GM19397 (cell line): ENCODE measurements around the gene TMEM185B.
A peak's percentile ranks its signal among the peaks of the same experiment; 100 is the strongest.

ENCODE experiments used
- ATAC-seq: cut with Tn5 transposase; IDR thresholded peaks from one replicate; pipeline ENCODE4 v1.9.1; 2021; ENCODE audit warnings: mild to moderate bottlenecking, moderate library complexity; ENCODE audit not compliant: unreplicated experiment

TMEM185B gene

GRCh38 chr2:120252225-120253020 lies 29.2 kb upstream of the TMEM185B start, which contains the start of gene RALB:
TSS of gene RALB (plus strand) at chr2:120252852. CDS start at chr2:120278665, 25,813 bp downstream.
- peak; percentile 86 for ATAC-seq

DNA sequence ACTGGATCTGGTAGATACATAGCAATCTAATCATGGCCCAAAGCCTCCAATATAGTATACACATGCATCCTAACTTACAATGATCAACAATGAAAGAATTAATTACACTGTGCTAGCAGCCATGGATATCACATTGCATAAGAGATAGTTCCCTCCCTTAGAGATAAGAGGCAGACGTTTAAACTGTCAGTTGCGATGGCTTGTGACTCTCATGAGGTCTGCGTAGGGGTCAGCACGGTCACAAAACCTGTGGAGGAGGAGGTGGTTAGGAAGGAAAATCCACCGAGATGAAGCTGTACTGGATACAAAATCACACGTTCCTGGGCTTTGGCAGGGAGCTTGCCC lies 28.7 kb upstream of the TMEM185B start:
- ATAC-seq = no peak

DNA sequence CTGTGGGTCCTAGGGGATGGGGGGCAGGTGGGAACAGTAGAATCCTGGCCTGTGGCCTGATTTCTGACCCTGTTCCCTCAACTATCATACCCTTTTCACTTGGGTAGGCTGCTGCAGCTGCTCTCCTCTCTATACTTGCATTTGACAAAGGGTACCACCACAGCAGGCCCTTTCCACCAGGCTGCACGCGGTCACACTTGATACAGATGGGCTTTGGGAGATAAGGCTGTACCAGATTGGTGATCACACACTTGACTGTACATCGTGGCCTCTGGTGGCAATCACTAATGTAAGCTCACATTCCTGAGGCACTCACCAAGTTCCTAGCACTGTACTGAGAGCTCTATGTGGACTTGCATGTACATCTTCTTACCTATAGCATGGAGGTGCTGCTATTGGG lies 27.9 kb upstream of the TMEM185B start:
- no peak for ATAC-seq

GRCh38 chr2:120250640-120251039 lies 27.4 kb upstream of the TMEM185B start:
- ATAC-seq = no peak

GRCh38 chr2:120247851-120248250 lies 24.7 kb upstream of the TMEM185B start:
- ATAC-seq = no peak

DNA sequence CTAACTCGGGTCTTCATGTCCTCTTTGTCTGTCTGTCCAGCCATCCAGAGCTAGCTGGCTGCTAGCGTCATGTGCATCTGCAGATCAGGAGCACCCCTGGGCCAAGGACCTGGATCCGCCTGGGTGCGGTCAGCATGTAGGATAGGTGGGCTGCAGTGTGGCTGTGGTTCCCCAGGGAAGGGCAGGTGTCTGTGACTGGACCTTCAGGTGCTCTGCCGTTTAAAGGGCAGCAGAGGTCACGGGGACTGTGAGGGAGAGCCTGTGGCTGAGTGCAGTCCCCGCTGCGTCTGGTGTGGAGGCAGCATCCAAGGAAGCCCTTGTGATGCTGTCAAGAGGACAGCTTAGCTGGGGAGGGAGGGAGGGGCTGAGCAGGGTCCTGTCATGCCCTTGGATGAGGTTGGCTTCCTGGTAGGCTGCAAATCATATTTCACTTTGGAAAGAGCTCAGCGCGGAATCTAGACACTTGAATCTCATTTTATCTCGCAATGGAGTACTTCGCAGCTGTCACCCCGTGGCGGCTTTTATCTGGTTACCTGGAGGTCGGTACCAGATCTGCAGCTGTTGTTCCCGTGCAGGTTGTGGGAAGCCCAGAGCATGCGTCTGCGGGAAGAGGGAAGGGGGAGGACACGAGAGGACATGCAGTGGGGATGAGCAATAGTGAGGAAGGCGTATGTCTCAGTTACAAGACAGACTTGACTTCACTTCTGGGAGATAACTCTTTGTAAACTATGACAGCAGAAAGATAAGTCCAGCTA lies 23.5 kb upstream of the TMEM185B start:
- no peak for ATAC-seq

- ATAC-seq = no peak
Observed at GRCh38 chr2:120245520-120246332, 22.5 kb upstream of the TMEM185B start.

GRCh38 chr2:120244656-120245519 lies 21.7 kb upstream of the TMEM185B start:
- ATAC-seq = no peak

- no peak for ATAC-seq
Observed at GRCh38 chr2:120243875-120244553, 20.8 kb upstream of the TMEM185B start.

GRCh38 chr2:120243211-120243610 lies 20.0 kb upstream of the TMEM185B start:
- ATAC-seq = no peak

GRCh38 chr2:120241684-120242083 lies 18.5 kb upstream of the TMEM185B start:
- no peak for ATAC-seq

GRCh38 chr2:120240901-120241429 lies 17.8 kb upstream of the TMEM185B start:
- ATAC-seq = no peak

DNA sequence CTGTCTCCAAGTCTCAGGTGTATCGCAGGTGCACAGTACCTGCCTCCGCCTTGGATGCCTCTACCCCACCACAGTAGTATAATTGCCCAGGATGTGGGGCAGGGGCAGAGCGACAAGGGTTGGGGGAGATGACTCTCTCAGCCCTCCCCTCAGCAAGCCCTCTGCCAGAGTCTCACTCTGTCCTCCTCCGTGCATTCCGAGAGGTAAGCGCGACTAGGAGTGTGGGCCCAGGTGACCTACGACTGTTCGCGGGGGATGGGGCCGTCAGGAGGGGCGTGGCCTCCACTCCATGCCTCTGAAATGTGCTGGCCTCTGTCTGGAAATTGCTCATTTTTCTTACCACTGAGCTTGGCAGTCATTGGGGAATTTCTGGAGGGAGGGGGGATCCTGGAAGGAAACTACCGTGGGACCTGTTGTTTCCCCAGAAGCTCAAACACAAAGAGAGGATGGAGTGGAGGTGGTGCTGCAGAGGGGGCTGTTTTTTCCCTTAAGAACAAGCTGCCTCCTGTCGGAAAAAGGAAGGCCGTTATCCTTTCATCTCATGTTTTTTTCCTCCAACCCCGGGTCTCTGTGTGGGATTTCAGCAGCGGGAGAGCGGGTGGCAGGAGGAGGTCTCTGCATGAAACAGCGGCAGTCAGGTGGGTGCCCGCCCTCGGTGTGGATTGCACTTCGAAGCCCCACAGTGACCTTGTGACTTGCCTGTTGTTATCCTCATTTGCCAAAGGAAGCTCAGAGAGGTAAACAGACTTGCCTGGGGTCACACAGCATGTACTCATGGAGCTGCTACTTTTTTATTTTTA lies 16.5 kb upstream of the TMEM185B start:
- ATAC-seq = no peak

GRCh38 chr2:120238728-120239487 lies 15.7 kb upstream of the TMEM185B start:
- no peak for ATAC-seq

DNA sequence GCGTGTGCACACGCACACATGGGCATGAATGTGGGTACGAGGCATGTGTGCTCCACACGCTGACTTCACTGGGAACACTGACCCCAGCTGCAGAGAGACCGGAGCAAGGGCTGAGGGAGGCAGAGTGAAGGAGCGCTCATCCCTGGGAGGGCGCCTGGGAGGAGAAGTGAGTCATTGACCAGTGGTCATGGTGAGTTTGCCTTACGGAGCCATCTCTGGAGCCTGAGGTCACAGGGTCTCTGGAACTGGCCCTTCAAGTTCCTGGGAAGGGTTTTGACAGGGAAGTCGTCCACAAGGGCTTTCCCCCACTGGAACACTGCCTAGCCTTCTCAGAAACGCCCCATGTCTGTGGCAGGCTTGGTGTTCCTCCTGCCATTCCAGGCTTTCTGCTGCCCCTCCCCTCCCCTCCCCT lies 14.3 kb upstream of the TMEM185B start:
- no peak for ATAC-seq

DNA sequence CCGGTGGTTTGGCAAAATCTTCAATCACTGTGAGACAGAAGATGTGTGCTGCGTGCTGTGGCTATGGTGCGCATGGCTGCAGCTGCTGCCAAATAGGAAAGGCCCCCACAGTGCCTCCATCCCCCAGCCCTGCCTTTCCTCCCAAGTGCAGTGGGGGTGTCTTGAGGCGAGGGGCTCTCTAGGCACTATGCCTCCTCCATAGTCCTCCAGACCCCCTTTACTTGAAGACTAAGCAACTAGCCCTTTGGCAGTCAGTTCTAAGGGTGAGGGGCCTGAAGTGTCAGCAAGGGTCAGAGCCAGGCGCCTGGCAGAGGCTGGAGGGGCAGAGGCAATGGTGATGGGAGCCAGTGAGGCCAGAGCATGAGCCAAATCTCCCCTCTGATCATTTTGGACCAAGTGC lies 13.6 kb upstream of the TMEM185B start:
- no peak for ATAC-seq

DNA sequence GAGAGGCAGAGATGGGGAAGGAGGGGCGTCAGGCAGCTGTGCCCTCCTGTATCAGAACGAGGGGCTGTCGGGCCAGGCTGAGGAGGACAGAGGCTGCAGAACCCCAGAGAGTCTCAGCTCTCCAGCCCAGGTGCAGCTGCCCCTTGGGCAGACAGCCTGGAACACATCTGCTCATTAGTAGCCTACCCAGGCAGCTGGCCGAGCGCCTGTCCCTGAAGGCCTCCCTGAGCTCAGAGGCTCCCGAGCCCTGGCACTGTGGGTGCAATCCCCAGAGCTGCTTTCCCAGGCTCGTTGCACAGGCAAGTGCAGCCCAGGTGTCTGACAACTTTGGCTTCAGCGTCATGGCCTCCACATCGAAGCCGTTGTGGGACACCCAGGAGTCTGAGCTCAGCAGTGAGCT lies 13.1 kb upstream of the TMEM185B start:
- ATAC-seq = no peak

DNA sequence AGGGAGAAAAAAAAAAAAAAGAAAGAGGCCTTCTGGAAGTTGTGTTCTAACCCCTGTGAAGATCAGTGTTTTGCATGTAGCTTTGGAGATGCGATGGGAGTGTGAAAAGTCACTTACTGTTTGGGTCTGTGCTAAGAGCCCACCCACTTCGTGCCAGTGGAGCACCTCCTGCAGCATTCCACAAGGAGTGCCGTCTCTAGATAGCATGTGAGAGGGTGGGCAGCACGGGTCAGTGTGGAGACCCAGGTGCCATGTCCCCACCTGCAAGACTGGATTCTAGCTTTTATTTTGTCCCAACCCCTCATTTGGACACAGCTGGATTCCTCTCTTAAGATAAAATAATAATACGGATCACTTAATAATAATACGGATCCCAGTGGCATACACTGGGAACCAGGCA lies 12.5 kb upstream of the TMEM185B start:
- ATAC-seq = no peak
